SK-N-SH (cell line): ENCODE results near the gene CLASP2. TPM values are rescaled to one million over a fixed set of nuclear protein-coding genes. Genes with fewer than 3 reads are reported as not detected.

Experiments
- CTCF ChIA-PET: fragments of 300-600, 350-600 bp; formaldehyde crosslinking; extraction: SDS; loops from one replicate; lab custom pipeline; 2021; lab: Yijun Ruan, JAX
- POLR2A ChIA-PET: fragments of 350-600 bp; sonication (Branson Sonifier 250); formaldehyde crosslinking; extraction: SDS; loops from one replicate; lab custom pipeline; 2020; ENCODE audit warnings: antibody characterized with exemption, inconsistent platforms; lab: Yijun Ruan, JAX
- DNase-seq: peaks from one replicate; pipeline ENCODE4 v3.0.0; 2012
- H2AFZ ChIP-seq: fragments of 200-600 bp; sonication (generic); 2 replicates; pipeline ENCODE4 v1.8.1; 2016; ENCODE audit warnings: antibody characterized with exemption, mild to moderate bottlenecking, low read depth
- H3F3A ChIP-seq: fragments of 200-600 bp; sonication (generic); replicated peaks from 2 replicates; pipeline ENCODE3; 2016; ENCODE audit warnings: antibody characterized with exemption, mild to moderate bottlenecking; ENCODE audit not compliant: insufficient read depth
- H3K27ac ChIP-seq, 2 experiments: fragments of 200-500 bp in 1 of 2; fragments of 200-600 bp in 1 of 2; sonication (Bioruptor generic) in 1 of 2; sonication (generic), shearing (Covaris generic) in 1 of 2; 2 replicates each; pipeline versions ENCODE4 v1.5.1 to v1.6.1; 2014 to 2016; ENCODE audit warnings: low read depth in 2 of 2, inconsistent platforms in 1 of 2, low read length in 1 of 2, mild to moderate bottlenecking in 1 of 2, mixed read lengths in 1 of 2
- H3K27me3 ChIP-seq: fragments of 200-600 bp; sonication (generic), shearing (Covaris generic); 2 replicates; pipeline ENCODE4 v1.6.1; 2016; ENCODE audit warnings: mixed run types; ENCODE audit not compliant: insufficient read depth
- H3K36me3 ChIP-seq, 2 experiments: fragments of 200-500 bp in 1 of 2; fragments of 200-600 bp in 1 of 2; sonication (Bioruptor generic) in 1 of 2; sonication (generic) in 1 of 2; replicated peaks in 1 of 2; 2 replicates each; pipeline versions ENCODE3 to v1.5.1; 2014 to 2016; ENCODE audit warnings: low read length in 1 of 2, mild to moderate bottlenecking in 1 of 2; ENCODE audit not compliant: insufficient read depth in 2 of 2, control insufficient read depth in 1 of 2
- H3K4me1 ChIP-seq, 2 experiments: fragments of 200-500 bp in 1 of 2; fragments of 200-600 bp in 1 of 2; sonication (Bioruptor generic) in 1 of 2; sonication (generic), shearing (Covaris generic) in 1 of 2; 2 replicates each; pipeline versions ENCODE4 v1.5.1 to v1.6.1; 2014 to 2016; ENCODE audit warnings: low read depth in 1 of 2, low read length in 1 of 2, mixed run types in 1 of 2; ENCODE audit not compliant: insufficient read depth in 2 of 2, control insufficient read depth in 1 of 2
- H3K4me2 ChIP-seq: fragments of 200-600 bp; sonication (generic), shearing (Covaris generic); 2 replicates; pipeline ENCODE4 v1.6.1; 2017; ENCODE audit warnings: mixed run types
- H3K4me3 ChIP-seq, 2 experiments: fragments of 200-500 bp in 1 of 2; fragments of 200-600 bp in 1 of 2; sonication (Bioruptor generic) in 1 of 2; sonication (generic), shearing (Covaris generic) in 1 of 2; 2 replicates each; pipeline versions ENCODE4 v1.5.1 to v1.8.1; 2014 to 2016; ENCODE audit warnings: low read depth in 2 of 2, inconsistent platforms in 1 of 2, low read length in 1 of 2, mild to moderate bottlenecking in 1 of 2, mixed read lengths in 1 of 2, moderate library complexity in 1 of 2
- H3K79me2 ChIP-seq: fragments of 200-600 bp; sonication (generic); 2 replicates; pipeline ENCODE4 v1.8.1; 2017; ENCODE audit warnings: mild to moderate bottlenecking; ENCODE audit not compliant: insufficient read depth
- H3K9ac ChIP-seq: fragments of 200-600 bp; sonication (generic); 2 replicates; pipeline ENCODE4 v1.6.1; 2017; ENCODE audit warnings: mixed run types
- H3K9me2 ChIP-seq: fragments of 200-600 bp; sonication (generic); 2 replicates; pipeline ENCODE4 v1.6.1; 2017; ENCODE audit warnings: mixed run types
- H3K9me3 ChIP-seq: fragments of 200-600 bp; sonication (generic); 2 replicates; pipeline ENCODE4 v1.6.1; 2017; ENCODE audit warnings: mixed run types, mild to moderate bottlenecking, moderate library complexity
- H4K20me1 ChIP-seq: fragments of 200-600 bp; sonication (generic); 2 replicates; pipeline ENCODE4 v1.6.1; 2017; ENCODE audit warnings: mild to moderate bottlenecking, mixed run types; ENCODE audit not compliant: insufficient read depth
- CHD2 ChIP-seq: fragments of 150-350 bp; IDR thresholded peaks from 2 replicates; pipeline ENCODE4 v1.6.1; 2018; ENCODE audit warnings: low read length; ENCODE audit not compliant: partially characterized antibody
- EP300 ChIP-seq, 2 experiments: IDR thresholded peaks; 2 replicates each; pipeline versions ENCODE4 v1.4.0 to v1.6.1; 2012; ENCODE audit warnings: borderline replicate concordance in 1 of 2, low read depth in 1 of 2, low read length in 1 of 2
- FOXJ3 ChIP-seq: sonication (generic); formaldehyde crosslinking; IDR thresholded peaks from 2 replicates; pipeline ENCODE4 v1.5.1; 2020; ENCODE audit warnings: mild to moderate bottlenecking, missing genetic modification reagents
- MAX ChIP-seq: IDR thresholded peaks from 2 replicates; pipeline ENCODE4 v1.4.0; 2012; ENCODE audit warnings: low read depth
- MEF2A ChIP-seq: IDR thresholded peaks from 2 replicates; pipeline ENCODE4 v1.4.0; 2012; ENCODE audit warnings: low read depth, borderline replicate concordance
- MXI1 ChIP-seq: IDR thresholded peaks from 2 replicates; pipeline ENCODE4 v1.6.1; 2012; ENCODE audit warnings: mild to moderate bottlenecking, low read depth, low read length, improper control_type of control experiment
- POLR2AphosphoS5 ChIP-seq: IDR thresholded peaks from 2 replicates; pipeline ENCODE4 v1.6.1; 2012; ENCODE audit warnings: low read depth, low read length
- SMC3 ChIP-seq: IDR thresholded peaks from 2 replicates; pipeline ENCODE4 v1.6.1; 2012; ENCODE audit warnings: low read depth, low read length, improper control_type of control experiment
- TEAD4 ChIP-seq: IDR thresholded peaks from 2 replicates; pipeline ENCODE4 v1.4.0; 2012; ENCODE audit warnings: mild to moderate bottlenecking, borderline replicate concordance; ENCODE audit not compliant: insufficient read depth
- USF1 ChIP-seq: IDR thresholded peaks from 2 replicates; pipeline ENCODE4 v1.4.0; 2012; ENCODE audit warnings: low read depth, borderline replicate concordance
- USF2 ChIP-seq: fragments of 150-350 bp; IDR thresholded peaks from 2 replicates; pipeline ENCODE4 v1.6.1; 2017; ENCODE audit warnings: antibody characterized with exemption, low read length, low read depth, borderline replicate concordance
- ZBTB33 ChIP-seq: IDR thresholded peaks from 2 replicates; pipeline ENCODE4 v1.4.0; 2012; ENCODE audit warnings: low read depth, borderline replicate concordance
- WGBS: methylation state at CpG from one replicate; pipeline ENCODE4 v1.1.6; 2017; ENCODE audit warnings: low lambda C conversion rate; 5-methylcytosine and 5-hydroxymethylcytosine counted together
- polyA plus RNA-seq, 3 experiments: library from polyadenylated mRNA; depleted of rRNA; stranded (reverse); fragments of >200 nt; gene quantifications; 2 replicates each; pipeline ENCODE4 v1.2.3, GENCODE V29; 2012

The CLASP2 gene
- polyA plus RNA-seq, 1 of the 3 experiments (the other 2 are of a cell fraction): 13.2 TPM

- TF ChIP-seq SMC3: no peak
- no peak for TF ChIP-seq ZBTB33
- no peak for TF ChIP-seq POLR2AphosphoS5
- TF ChIP-seq FOXJ3: no peak
- no peak for TF ChIP-seq MXI1
- TF ChIP-seq USF2: no peak
- TF ChIP-seq, all 33 proteins: peak for 0
Observed at GRCh38 chr3:33612607-33613006, 105.4 kb downstream of the CLASP2 start (continued).

GRCh38 chr3:33602829-33603228, 115.2 kb downstream of the CLASP2 start:
- Histone ChIP-seq H3K4me3 (no peak overlapping the region), H3K9me2 (no peaks in the 10 kb centered on the region), H3K4me2 (no peak overlapping the region), H3K9me3 (no peaks in the 10 kb centered on the region), H3F3A (no peaks in the 10 kb centered on the region), H3K36me3 (peaks cover 68 to 73% of the 10 kb centered on the region in 2 experiments), H3K79me2 (no peaks in the 10 kb centered on the region), H2AFZ (no peak overlapping the region), H3K27me3 (no peaks in the 10 kb centered on the region), H4K20me1 (no peaks in the 10 kb centered on the region), H3K9ac (no peak overlapping the region), H3K27ac (no peak overlapping the region), H3K4me1 (no peaks in the 10 kb centered on the region)
- 98% methylated on average over 7 of the region's 7 CpGs for WGBS
- ChIA-PET POLR2A (no interaction called here), CTCF (no interaction called here)
- no peak for TF ChIP-seq TEAD4
- TF ChIP-seq POLR2AphosphoS5: no peak
- TF ChIP-seq MEF2A: no peak
- TF ChIP-seq EP300 (IDR thresholded peaks at IDR 0.05; ENCODE audit: borderline replicate concordance in 1 of 2, low read depth in 1 of 2, low read length in 1 of 2): no peak
- TF ChIP-seq MAX: no peak
- TF ChIP-seq CHD2: no peak
- TF ChIP-seq USF1: no peak
- TF ChIP-seq, all 33 proteins: peak for 0
- no peak for DNase-seq
